Peyer's patch (tissue), 4 donors: ENCODE measurements around the gene SMIM45.
A peak's percentile ranks its signal among the peaks of the same experiment; 100 is the strongest.

Experiments
- DNase-seq, 3 donors: peaks; one replicate each; pipeline ENCODE4 v3.0.0-alpha.2; 2017 to 2019
- H3K27ac ChIP-seq, 4 donors: fragments of 200-600 bp; sonication (generic); one replicate each; pipeline ENCODE4 v1.5.1; 2016 to 2019
- H3K27me3 ChIP-seq, 2 donors: fragments of 200-600 bp; sonication (generic); one replicate each; pipeline ENCODE4 v1.5.1; 2019
- H3K36me3 ChIP-seq, 3 donors: fragments of 200-600 bp; sonication (generic); one replicate each; pipeline ENCODE4 v1.5.1; 2016 to 2019
- H3K4me1 ChIP-seq, 4 donors: fragments of 200-600 bp; sonication (generic); one replicate each; pipeline ENCODE4 v1.5.1; 2016 to 2019
- H3K4me3 ChIP-seq, 4 donors: fragments of 200-600 bp; sonication (generic); 1 replicate in 3 of 4; 2 replicates in 1 of 4; pipeline ENCODE4 v1.5.1; 2016 to 2019; ENCODE audit warnings: mild to moderate bottlenecking in 1 of 4
- H3K9me3 ChIP-seq, 4 donors: fragments of 200-600 bp; sonication (generic); one replicate each; pipeline ENCODE4 v1.5.1; 2016 to 2019; ENCODE audit warnings: mild to moderate bottlenecking in 1 of 4
- CTCF ChIP-seq, 6 experiments: fragments of 450-650 bp in 4 of 6; fragments of 200-600 bp in 2 of 6; sonication (generic) in 1 of 6; IDR thresholded peaks; one replicate each; pipeline ENCODE4 v1.5.1; 2017 to 2019; ENCODE audit warnings: antibody characterized with exemption in 6 of 6, mild to moderate bottlenecking in 3 of 6, moderate library complexity in 1 of 6
- POLR2A ChIP-seq, 2 donors: fragments of 450-650 bp; IDR thresholded peaks; one replicate each; pipeline ENCODE4 v1.5.1; 2017; ENCODE audit warnings: antibody characterized with exemption in 2 of 2, mild to moderate bottlenecking in 2 of 2, moderate library complexity in 2 of 2

Gene SMIM45

GRCh38 chr22:41978732-41979131 lies 26.8 kb downstream of the SMIM45 start:
- H3K36me3 ChIP-seq, result no peaks in the 10 kb centered on the region
- no peaks in the 10 kb centered on the region for H3K9me3 ChIP-seq
- H3K27me3 ChIP-seq, result peaks cover 0 to 28% of the 10 kb centered on the region in 2 donors
- TF ChIP-seq POLR2A (IDR thresholded peaks at IDR 0.05) (no peak), CTCF (IDR thresholded peaks at IDR 0.05) (no peak)
- no peak for DNase-seq
- no peak overlapping the region for H3K4me3 ChIP-seq
- H3K4me1 ChIP-seq, result peaks cover 0 to 9% (median 5%) of the 10 kb centered on the region in 4 donors
- no peak overlapping the region for H3K27ac ChIP-seq

GRCh38 chr22:41979423-41980250 lies 27.7 kb downstream of the SMIM45 start:
- TF ChIP-seq POLR2A (IDR thresholded peaks at IDR 0.05) (no peak), CTCF (IDR thresholded peaks at IDR 0.05) (no peak)

GRCh38 chr22:41982865-41983264 lies 30.9 kb downstream of the SMIM45 start:
- no peaks in the 10 kb centered on the region for H3K4me1 ChIP-seq
- H3K27ac ChIP-seq, result no peak overlapping the region
- no peak overlapping the region for H3K4me3 ChIP-seq
- no peak for DNase-seq
- H3K27me3 ChIP-seq, result peaks cover 0 to 1% of the 10 kb centered on the region in 2 donors
- H3K9me3 ChIP-seq, result no peaks in the 10 kb centered on the region
- no peaks in the 10 kb centered on the region for H3K36me3 ChIP-seq
- no peak for TF ChIP-seq CTCF (IDR thresholded peaks at IDR 0.05)
- TF ChIP-seq POLR2A (IDR thresholded peaks at IDR 0.05), result no peak

More at GRCh38 chr22:41979423-41980250, 27.7 kb downstream of the SMIM45 start:
- Histone ChIP-seq H3K27ac (no peak overlapping the region), H3K36me3 (no peaks in the 10 kb centered on the region), H3K27me3 (peaks cover 0 to 28% of the 10 kb centered on the region in 2 donors), H3K4me1 (peaks cover 0 to 9% (median 5%) of the 10 kb centered on the region in 4 donors), H3K4me3 (no peak overlapping the region), H3K9me3 (no peaks in the 10 kb centered on the region)
- no peak for DNase-seq

GRCh38 chr22:41983513-41984405 lies 31.8 kb downstream of the SMIM45 start:
- Histone ChIP-seq H3K4me3 (no peak overlapping the region), H3K4me1 (no peaks in the 10 kb centered on the region), H3K27me3 (no peaks in the 10 kb centered on the region), H3K9me3 (no peaks in the 10 kb centered on the region), H3K36me3 (no peaks in the 10 kb centered on the region), H3K27ac (no peak overlapping the region)
- TF ChIP-seq CTCF (IDR thresholded peaks at IDR 0.05), result no peak
- TF ChIP-seq POLR2A (IDR thresholded peaks at IDR 0.05), result no peak
- no peak for DNase-seq

GRCh38 chr22:41987276-41987675 lies 35.3 kb downstream of the SMIM45 start:
- TF ChIP-seq CTCF (IDR thresholded peaks at IDR 0.05) (no peak), POLR2A (IDR thresholded peaks at IDR 0.05) (no peak)
- Histone ChIP-seq H3K36me3 (no peaks in the 10 kb centered on the region), H3K27ac (no peak overlapping the region), H3K4me3 (no peak overlapping the region), H3K27me3 (no peaks in the 10 kb centered on the region), H3K9me3 (no peaks in the 10 kb centered on the region), H3K4me1 (no peaks in the 10 kb centered on the region)
- DNase-seq, result peak in 1 of 3 donors; percentile 26
